Measurements from ENCODE around the gene DDX47. TPM values are rescaled to one million over a fixed set of nuclear protein-coding genes. Genes with fewer than 3 reads are reported as not detected.

The DDX47 gene
- total and polyA plus RNA-seq, 4 donors: 23.8 to 46.0 (median 41.7) TPM

GRCh38 chr12:12784116-12784515 is 29.0 kb upstream of the DDX47 start:
- no peak for DNase-seq
- Histone ChIP-seq H3K4me1 (ENCODE audit: control insufficient read depth in 1 of 2, insufficient read depth in 2 of 2, low read length in 2 of 2) (peaks cover 0 to 3% of the 10 kb centered on the region in 2 donors), H3K27ac (ENCODE audit: low read depth in 1 of 2, low read length in 2 of 2) (no peak overlapping the region), H3K4me3 (ENCODE audit: low read length in 2 of 2) (no peak overlapping the region), H3K27me3 (ENCODE audit: control insufficient read depth in 1 of 2, insufficient read depth in 2 of 2, low read length in 1 of 2) (no peaks in the 10 kb centered on the region), H3K9me3 (ENCODE audit: control insufficient read depth, low read length) (no peaks in the 10 kb centered on the region), H3K36me3 (ENCODE audit: control insufficient read depth in 1 of 2, insufficient read depth in 2 of 2, low read length in 1 of 2) (no peaks in the 10 kb centered on the region)
- intact Hi-C loops (cut with DNase I): loop anchor here in 1 of 2 donors (10.0 kb wide), 1 partner anchor 59 kb away; no protein-coding TSS in a partner anchor
- 97 to 100% methylated on average over 2 of the region's 2 CpGs for WGBS, 2 donors
- no peak for ATAC-seq (ENCODE audit: low FRiP score)

- peak within 1 kb of the TSS in 1 of 2 donors; percentile 48 for H3K4me3 ChIP-seq (ENCODE audit: low read length in 2 of 2)
- H3K27ac ChIP-seq (ENCODE audit: low read depth in 1 of 2, low read length in 2 of 2): peak within 1 kb of the TSS in 1 of 2 donors; percentile 68
- H3K27me3 ChIP-seq (ENCODE audit: control insufficient read depth in 1 of 2, insufficient read depth in 2 of 2, low read length in 1 of 2): no peaks in the 10 kb centered on the region
- ATAC-seq (ENCODE audit: low FRiP score) (peak; percentile 28), DNase-seq (peak in 1 of 2 donors; percentile 83)
- no peaks in the 10 kb centered on the region for H3K36me3 ChIP-seq (ENCODE audit: control insufficient read depth in 1 of 2, insufficient read depth in 2 of 2, low read length in 1 of 2)
- peaks cover 0 to 3% of the 10 kb centered on the region in 2 donors for H3K4me1 ChIP-seq (ENCODE audit: control insufficient read depth in 1 of 2, insufficient read depth in 2 of 2, low read length in 2 of 2)
- WGBS, 2 donors: 57 to 59% methylated on average over 14 of the region's 14 CpGs
- intact Hi-C loops (cut with DNase I): loop anchor here in 1 of 2 donors (5.0 to 10.0 kb wide), 2 partner anchors 60 to 197 kb away; no protein-coding TSS in a partner anchor
- no peaks in the 10 kb centered on the region for H3K9me3 ChIP-seq (ENCODE audit: control insufficient read depth, low read length)
Observed at GRCh38 chr12:12784911-12785814, 28.0 kb upstream of the DDX47 start, which contains the start of gene APOLD1. TSS of gene APOLD1 (plus strand) at chr12:12785659. CDS start at chr12:12785692, 33 bp downstream.

GRCh38 chr12:12786351-12786705 is 26.8 kb upstream of the DDX47 start:
- peak; percentile 3 for ATAC-seq (ENCODE audit: low FRiP score)
- DNase-seq: no peak
- Histone ChIP-seq H3K27me3 (ENCODE audit: control insufficient read depth in 1 of 2, insufficient read depth in 2 of 2, low read length in 1 of 2) (no peaks in the 10 kb centered on the region), H3K9me3 (ENCODE audit: control insufficient read depth, low read length) (no peaks in the 10 kb centered on the region), H3K36me3 (ENCODE audit: control insufficient read depth in 1 of 2, insufficient read depth in 2 of 2, low read length in 1 of 2) (no peaks in the 10 kb centered on the region), H3K27ac (ENCODE audit: low read depth in 1 of 2, low read length in 2 of 2) (peak overlapping the region in 1 of 2 donors; percentile 66), H3K4me1 (ENCODE audit: control insufficient read depth in 1 of 2, insufficient read depth in 2 of 2, low read length in 2 of 2) (peaks cover 0 to 3% of the 10 kb centered on the region in 2 donors), H3K4me3 (ENCODE audit: low read length in 2 of 2) (peak overlapping the region in 1 of 2 donors; percentile 48)
- WGBS, 2 donors: 18 to 19% methylated on average over 4 of the region's 4 CpGs
- intact Hi-C loops (cut with DNase I): loop anchor here in 1 of 2 donors (5.0 to 10.0 kb wide), 2 partner anchors 62 to 196 kb away; no protein-coding TSS in a partner anchor

- intact Hi-C loops (cut with DNase I): loop anchor here in 1 of 2 donors (5.0 to 10.0 kb wide), 2 partner anchors 62 to 195 kb away; no protein-coding TSS in a partner anchor
- Histone ChIP-seq H3K4me1 (ENCODE audit: control insufficient read depth in 1 of 2, insufficient read depth in 2 of 2, low read length in 2 of 2) (peaks cover under 1 to 3% of the 10 kb centered on the region in 2 donors), H3K9me3 (ENCODE audit: control insufficient read depth, low read length) (no peaks in the 10 kb centered on the region), H3K36me3 (ENCODE audit: control insufficient read depth in 1 of 2, insufficient read depth in 2 of 2, low read length in 1 of 2) (no peaks in the 10 kb centered on the region), H3K27ac (ENCODE audit: low read depth in 1 of 2, low read length in 2 of 2) (peak overlapping the region in 1 of 2 donors; percentile 66), H3K27me3 (ENCODE audit: control insufficient read depth in 1 of 2, insufficient read depth in 2 of 2, low read length in 1 of 2) (no peaks in the 10 kb centered on the region), H3K4me3 (ENCODE audit: low read length in 2 of 2) (peak overlapping the region; percentile 42 to 48)
- DNase-seq: peak; percentile 89 to 94
- peak; percentile 94 for ATAC-seq (ENCODE audit: low FRiP score)
- 1% methylated on average over 53 to 80 of the region's 80 CpGs for WGBS, 2 donors
Observed at GRCh38 chr12:12786706-12787601, 26.2 kb upstream of the DDX47 start.

- Histone ChIP-seq H3K36me3 (ENCODE audit: control insufficient read depth in 1 of 2, insufficient read depth in 2 of 2, low read length in 1 of 2) (no peaks in the 10 kb centered on the region), H3K4me3 (ENCODE audit: low read length in 2 of 2) (no peak overlapping the region), H3K4me1 (ENCODE audit: control insufficient read depth in 1 of 2, insufficient read depth in 2 of 2, low read length in 2 of 2) (peaks cover 3 to 6% of the 10 kb centered on the region in 2 donors), H3K27me3 (ENCODE audit: control insufficient read depth in 1 of 2, insufficient read depth in 2 of 2, low read length in 1 of 2) (no peaks in the 10 kb centered on the region), H3K9me3 (ENCODE audit: control insufficient read depth, low read length) (no peaks in the 10 kb centered on the region), H3K27ac (ENCODE audit: low read depth in 1 of 2, low read length in 2 of 2) (peak overlapping the region; percentile 11 to 61)
- WGBS, 2 donors: 34 to 42% methylated on average over 6 of the region's 6 CpGs
- ATAC-seq (ENCODE audit: low FRiP score) (no peak), DNase-seq (no peak)
- intact Hi-C loops (cut with DNase I): loop anchor here in 1 of 2 donors (2.0 to 10.0 kb wide), 3 partner anchors 63 to 421 kb away; no protein-coding TSS in a partner anchor
Observed at GRCh38 chr12:12788131-12788530, 25.0 kb upstream of the DDX47 start.

GRCh38 chr12:12788675-12789368 is 24.3 kb upstream of the DDX47 start:
- Histone ChIP-seq H3K4me3 (ENCODE audit: low read length in 2 of 2) (no peak overlapping the region), H3K27me3 (ENCODE audit: control insufficient read depth in 1 of 2, insufficient read depth in 2 of 2, low read length in 1 of 2) (no peaks in the 10 kb centered on the region), H3K36me3 (ENCODE audit: control insufficient read depth in 1 of 2, insufficient read depth in 2 of 2, low read length in 1 of 2) (no peaks in the 10 kb centered on the region), H3K4me1 (ENCODE audit: control insufficient read depth in 1 of 2, insufficient read depth in 2 of 2, low read length in 2 of 2) (peaks cover 3 to 6% of the 10 kb centered on the region in 2 donors), H3K9me3 (ENCODE audit: control insufficient read depth, low read length) (no peaks in the 10 kb centered on the region), H3K27ac (ENCODE audit: low read depth in 1 of 2, low read length in 2 of 2) (peak overlapping the region in 1 of 2 donors; percentile 27)
- DNase-seq (peak in 1 of 2 donors; percentile 63), ATAC-seq (ENCODE audit: low FRiP score) (peak; percentile 64)
- intact Hi-C loops (cut with DNase I): loop anchor here in 1 of 2 donors (2.0 to 10.0 kb wide), 3 partner anchors 64 to 420 kb away; no protein-coding TSS in a partner anchor
- WGBS, 2 donors: 15 to 17% methylated on average over 9 of the region's 9 CpGs

GRCh38 chr12:12790956-12791355 is 22.2 kb upstream of the DDX47 start:
- Histone ChIP-seq H3K4me3 (ENCODE audit: low read length in 2 of 2) (no peak overlapping the region), H3K9me3 (ENCODE audit: control insufficient read depth, low read length) (no peaks in the 10 kb centered on the region), H3K27me3 (ENCODE audit: control insufficient read depth in 1 of 2, insufficient read depth in 2 of 2, low read length in 1 of 2) (no peaks in the 10 kb centered on the region), H3K4me1 (ENCODE audit: control insufficient read depth in 1 of 2, insufficient read depth in 2 of 2, low read length in 2 of 2) (peaks cover 3 to 6% of the 10 kb centered on the region in 2 donors), H3K36me3 (ENCODE audit: control insufficient read depth in 1 of 2, insufficient read depth in 2 of 2, low read length in 1 of 2) (no peaks in the 10 kb centered on the region), H3K27ac (ENCODE audit: low read depth in 1 of 2, low read length in 2 of 2) (no peak overlapping the region)
- intact Hi-C loops (cut with DNase I): no loop called here
- no peak for DNase-seq
- WGBS, 2 donors: 75% methylated on average over 4 of the region's 4 CpGs
- no peak for ATAC-seq (ENCODE audit: low FRiP score)
